HG02798 (cell line): ENCODE measurements around the gene ATXN1L.
"Not testable (repeated sequence)": the region's sequence is repeated elsewhere in the genome, so short reads cannot be mapped to it uniquely, and the experiment has no call there.

Experiments used
- ATAC-seq: cut with Tn5 transposase; IDR thresholded peaks from one replicate; pipeline ENCODE4 v1.9.1; 2021; ENCODE audit warnings: mild to moderate bottlenecking; ENCODE audit not compliant: unreplicated experiment, poor library complexity

The ATXN1L gene

DNA sequence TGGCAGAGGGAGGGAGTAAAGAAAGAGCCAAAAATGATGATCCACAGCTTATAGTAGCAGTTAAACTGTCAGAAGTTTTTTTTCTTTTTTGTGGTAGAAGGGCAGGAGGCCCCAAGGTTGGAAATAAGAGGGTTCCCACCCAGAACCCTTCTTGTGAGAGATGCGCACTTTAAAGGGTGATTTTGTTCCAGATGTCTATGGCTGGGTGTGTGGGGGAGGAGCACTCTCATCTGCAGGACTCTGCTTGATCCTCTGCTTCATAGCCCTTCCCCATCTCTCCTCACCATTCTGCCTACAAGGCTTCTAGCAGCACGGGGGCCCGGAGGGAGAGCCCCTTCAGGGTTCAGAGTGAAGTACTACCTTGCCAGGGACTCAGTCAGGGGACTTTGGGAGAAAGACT lies 6.4 kb downstream of the ATXN1L start:
- no peak for ATAC-seq

DNA sequence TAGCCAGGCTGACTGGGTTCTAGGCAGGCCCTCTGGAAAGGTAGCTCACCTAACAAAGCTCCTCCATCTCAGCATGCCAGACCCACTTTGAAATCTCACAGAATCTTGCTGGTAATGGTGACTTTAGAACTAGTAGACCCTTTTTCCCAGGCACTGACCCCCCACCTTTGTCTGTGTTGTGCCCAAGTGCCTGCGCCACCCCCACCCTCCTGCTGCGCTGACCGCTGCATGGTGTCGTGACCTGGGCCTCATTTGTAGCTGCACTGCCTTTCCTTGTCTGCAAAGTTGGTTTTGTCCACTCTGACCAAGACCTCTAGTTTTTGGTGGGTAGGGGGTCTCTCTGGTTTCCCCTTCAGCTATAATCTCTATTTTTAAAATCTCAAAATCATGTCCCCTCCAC lies 6.8 kb downstream of the ATXN1L start:
- no peak for ATAC-seq

DNA sequence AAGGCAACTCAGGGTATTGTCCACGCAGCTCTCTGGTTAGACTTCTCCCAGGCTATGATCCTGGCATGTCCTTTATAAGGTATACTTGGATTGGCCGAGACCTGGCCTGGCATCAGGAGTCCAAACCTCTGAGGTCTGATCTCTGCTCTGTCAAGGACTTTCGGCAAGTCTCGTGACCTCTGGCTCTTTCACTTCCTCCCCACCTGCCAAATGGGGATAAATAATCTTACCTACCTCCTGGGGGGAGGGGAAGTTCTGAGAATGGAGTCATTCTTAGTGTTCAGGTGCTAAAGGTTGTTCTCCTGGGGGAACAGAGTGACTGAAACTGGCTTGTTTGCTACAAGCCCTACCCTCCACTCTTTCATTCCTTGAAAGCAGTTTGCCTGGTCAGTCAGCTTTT lies 7.6 kb downstream of the ATXN1L start:
- ATAC-seq, result peak; percentile 67

DNA sequence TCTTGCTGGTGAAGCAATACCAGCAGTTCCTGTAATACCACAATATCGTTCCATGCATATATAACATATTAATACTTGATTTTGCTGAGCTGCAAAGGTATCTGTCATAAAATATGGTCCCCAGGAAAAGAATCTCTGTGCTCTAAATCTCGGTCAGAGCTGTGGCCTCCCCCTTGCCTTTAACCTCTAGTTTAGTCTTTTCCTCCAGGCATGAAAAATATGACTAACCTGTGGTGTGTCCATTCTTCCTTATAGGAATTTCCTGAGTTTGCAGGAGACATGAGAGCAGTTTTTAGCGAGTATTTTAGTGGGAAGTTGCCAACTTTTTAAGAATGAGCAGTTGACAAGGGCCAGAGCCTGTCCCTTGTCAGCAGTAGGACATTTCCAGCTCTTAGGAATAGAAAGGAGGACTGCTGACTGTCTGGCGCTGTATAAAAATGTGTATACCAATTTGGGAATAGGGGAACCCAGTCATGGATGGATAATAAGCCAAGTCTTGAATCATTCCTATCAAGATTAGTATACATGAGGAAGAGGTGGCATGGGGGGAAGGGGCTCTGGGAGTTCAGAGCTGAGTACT lies 8.7 kb downstream of the ATXN1L start:
- ATAC-seq, result no peak

DNA sequence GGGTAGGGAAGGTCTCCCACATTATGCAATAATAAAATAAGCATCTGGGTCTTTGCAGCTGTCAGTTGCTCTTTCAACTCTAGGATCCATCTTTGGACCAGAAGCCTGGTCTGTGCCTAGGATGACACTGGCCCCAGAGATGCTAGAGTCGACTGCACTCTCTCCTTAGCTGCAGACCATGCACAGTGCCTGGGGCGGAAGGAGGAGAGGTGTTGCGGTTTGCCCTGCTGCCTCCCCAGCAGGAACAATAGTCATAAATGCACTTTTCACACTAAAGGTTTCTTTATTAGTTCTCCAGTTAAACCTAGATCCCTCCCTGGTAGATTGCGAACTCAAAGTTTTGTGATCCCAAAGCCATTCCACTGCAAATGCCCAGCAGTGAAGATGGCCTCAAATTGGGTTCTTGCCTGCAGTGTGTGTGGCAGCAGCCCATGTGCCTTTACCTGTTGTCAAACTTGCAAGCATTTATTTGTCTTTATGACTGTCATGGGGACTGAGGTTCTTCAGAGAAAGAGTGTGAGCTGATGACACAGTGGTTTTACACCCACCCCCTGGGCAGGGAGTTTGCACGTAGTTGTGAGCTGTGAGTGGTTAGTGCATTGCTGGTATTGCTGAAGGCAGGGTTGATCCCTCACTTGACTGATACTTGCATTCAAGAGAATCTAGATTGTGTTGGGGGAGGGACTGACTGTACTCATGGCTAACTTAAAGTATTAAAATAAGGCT lies 10.3 kb downstream of the ATXN1L start:
- ATAC-seq, result no peak

DNA sequence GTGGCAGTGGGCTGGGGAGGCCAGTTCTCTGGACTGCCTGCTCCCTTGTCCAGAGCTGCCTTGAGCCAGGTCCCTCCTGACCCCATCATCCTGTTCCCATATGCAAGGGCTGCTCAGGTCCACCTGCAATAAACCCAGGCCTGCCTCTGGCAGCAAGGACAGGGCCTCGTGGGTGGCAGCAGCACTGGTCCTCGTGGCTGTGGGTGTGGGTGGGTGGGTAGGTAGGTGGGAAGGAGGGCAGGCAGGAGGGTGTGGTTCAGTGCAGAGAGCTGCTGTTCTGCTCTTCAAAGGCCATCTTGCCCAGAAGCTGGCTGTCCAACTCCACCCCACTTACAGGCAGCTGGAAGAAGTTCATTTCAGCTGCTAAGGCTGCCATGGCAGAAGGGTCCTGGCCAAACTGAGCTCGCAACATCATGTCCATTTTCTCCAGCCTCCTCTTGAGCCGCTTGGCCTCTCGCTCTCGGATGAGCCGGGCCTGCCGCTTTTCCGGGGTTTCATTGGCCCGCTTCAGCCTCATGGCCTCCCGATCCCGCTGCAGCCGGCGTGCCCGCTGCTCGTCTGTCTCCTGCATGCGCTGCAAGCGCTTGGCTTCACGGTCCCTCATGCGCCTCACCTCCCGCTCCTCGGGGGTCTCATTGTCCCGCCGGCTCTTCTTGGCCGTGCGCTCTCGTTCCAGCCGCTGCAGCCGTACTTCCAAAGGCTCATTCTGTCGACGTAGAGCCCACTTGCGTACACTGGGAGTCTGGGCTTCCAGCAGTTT lies 14.2 kb downstream of the ATXN1L start:
- no peak for ATAC-seq

DNA sequence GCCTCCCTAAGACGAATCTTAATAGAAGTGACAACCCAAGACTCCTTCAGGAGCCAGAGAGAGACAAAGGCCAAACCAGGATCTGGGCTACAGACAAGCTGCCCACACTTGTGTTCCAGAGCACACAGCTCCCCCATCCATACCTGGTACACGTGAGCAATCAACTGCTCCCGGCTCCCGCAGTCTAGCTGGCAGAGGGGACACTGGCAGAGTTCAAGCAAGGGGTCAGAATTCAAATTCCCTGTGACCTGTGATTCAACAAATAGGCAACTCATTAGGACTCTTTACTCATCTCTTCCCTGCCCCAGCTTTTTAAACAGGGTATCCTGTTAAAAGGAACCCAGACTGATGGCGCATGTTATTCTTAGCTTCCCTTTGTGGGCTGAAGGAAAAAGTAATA lies 18.2 kb downstream of the ATXN1L start:
- no peak for ATAC-seq

DNA sequence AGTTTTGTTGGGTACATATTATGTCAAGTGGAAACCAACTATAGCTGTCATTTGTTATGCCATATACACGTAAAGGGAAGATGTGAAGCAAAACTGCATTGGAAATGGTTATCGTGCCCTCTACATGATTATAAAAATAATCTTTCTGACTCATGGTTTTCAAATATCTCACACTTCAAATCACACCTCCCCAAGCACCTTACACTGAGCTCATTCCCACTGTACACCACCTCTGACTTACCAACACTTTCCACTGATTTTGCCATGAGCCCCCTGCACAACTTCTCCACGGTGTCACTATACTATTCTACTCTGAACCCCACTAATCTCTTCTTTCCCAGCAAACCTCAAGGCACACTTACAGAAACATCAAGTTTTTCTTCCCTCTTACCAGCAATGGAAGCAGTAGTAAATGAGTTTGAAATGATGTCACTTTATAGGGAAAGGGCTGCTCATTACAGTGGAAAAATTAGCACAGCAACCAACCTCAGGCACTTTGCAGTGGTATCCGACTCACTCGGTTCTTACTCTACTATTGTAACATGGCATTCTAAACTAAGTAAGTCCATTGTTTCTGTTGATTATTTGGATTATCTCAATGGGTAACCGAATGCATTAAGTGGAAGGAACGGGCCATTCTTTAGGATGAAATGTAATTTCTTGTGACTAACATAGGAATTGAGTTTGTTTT lies 19.5 kb downstream of the ATXN1L start:
- no peak for ATAC-seq

DNA sequence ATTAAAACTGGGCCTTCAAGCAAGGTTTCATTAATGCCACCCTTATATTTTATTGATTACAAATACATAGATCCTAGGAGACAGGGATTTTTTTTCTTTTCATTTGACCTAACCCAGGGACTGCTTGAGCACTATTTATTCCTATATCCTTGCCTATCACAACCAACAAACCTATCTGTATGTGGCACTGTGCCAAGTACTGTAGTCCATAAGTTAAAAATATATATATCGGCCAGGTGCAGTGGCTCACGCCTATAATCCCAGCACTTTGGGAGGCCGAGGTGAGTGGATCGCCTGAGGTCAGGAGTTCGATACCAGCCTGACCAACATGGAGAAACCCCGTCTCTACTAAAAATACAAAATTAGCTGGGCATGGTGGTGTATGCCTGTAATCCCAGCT lies 21.4 kb downstream of the ATXN1L start:
- ATAC-seq, result not testable (repeated sequence)

DNA sequence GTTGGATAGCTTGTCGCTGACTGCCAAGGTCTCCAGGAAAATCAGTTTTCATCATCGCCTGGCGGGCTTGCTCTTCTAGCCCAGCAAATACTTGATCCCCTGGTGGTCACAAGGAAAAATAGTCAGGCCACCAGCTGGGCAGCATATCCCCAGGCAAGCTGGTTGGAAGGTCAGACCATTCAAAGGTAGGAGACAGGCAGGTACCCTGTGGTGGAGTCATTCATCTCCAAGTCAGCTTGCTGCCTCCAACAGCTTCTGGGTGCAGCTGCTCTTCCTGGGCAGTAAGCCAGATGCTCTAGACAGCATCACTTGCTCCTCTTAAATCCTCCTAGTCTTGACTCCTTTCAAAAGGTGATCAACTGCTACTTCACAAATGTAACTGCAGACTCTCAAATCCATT lies 22.2 kb downstream of the ATXN1L start:
- no peak for ATAC-seq

DNA sequence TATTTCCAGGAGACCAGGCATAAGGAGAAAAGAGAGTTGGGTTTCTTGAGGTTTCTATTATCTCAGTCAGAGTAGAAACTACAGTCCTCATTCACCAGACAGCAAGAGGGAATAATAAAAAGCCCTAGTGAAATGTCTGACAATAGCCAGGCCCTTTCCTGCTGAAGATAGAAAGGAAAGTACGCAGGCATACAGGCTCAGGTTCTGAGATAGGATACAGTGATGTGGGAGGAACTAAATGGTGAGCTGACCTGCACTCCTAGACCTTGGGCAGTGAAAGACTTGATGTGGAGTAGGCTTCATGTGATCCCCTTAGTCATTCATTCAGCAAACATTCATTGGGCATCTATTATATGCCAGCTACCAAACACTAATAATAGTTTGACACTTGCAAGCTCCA lies 23.3 kb downstream of the ATXN1L start:
- no peak for ATAC-seq

DNA sequence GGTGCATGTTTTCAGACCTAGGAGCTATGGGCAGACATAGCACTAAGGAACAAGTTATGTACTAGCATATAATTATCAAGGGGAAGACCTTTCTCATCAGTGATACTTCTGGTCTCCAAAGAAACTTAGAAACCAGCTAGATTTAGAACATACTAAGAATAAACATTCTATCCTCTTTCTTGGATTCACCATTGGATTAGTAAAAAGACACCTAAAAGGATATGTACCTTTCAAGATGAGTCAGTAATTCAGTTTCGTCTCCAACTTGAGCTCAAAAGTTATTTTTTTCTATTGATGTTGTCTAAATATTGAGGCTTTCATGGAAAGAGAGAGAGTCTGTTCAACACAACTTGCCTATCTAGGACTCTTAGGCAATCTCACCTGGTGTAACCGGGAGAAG lies 25.0 kb downstream of the ATXN1L start:
- ATAC-seq, result no peak

DNA sequence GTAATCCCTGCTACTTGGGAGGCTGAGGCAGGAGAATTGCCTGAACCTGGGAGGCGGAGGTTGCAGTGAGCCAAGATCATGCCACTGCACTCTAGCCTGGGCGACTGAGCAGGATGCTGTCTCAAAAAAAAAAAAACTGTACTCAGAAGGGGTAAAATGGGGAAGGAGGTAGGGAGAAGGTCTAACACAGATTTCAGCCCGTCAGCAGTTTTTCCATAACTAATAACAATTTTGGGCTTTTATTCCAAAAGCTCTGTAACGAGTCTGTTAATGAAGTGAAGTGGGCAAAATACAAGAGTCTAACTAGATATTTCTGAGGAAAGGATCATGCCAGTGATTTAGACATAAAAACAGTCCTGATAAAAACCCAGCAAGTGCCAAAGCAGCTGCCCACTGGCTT lies 27.4 kb downstream of the ATXN1L start:
- ATAC-seq, result no peak

DNA sequence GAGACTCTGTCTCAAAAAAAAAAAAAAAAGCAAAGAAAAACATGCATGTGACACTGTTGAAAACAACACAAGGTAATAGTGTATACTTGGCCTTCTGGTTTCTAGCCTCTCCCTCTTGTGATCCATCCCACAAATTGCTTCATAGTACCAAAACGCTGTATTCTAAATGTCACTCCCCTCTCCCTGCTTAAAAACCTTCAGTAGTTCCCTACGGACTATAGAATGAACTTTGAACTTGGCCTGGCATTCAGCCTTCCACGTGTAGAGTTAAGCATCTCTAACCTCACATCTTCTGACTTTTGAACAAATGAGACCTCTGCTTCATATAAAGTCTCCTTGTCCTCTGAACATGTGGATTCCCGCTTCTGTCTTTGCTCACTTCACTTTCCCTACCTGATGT lies 33.1 kb downstream of the ATXN1L start:
- ATAC-seq, result no peak

DNA sequence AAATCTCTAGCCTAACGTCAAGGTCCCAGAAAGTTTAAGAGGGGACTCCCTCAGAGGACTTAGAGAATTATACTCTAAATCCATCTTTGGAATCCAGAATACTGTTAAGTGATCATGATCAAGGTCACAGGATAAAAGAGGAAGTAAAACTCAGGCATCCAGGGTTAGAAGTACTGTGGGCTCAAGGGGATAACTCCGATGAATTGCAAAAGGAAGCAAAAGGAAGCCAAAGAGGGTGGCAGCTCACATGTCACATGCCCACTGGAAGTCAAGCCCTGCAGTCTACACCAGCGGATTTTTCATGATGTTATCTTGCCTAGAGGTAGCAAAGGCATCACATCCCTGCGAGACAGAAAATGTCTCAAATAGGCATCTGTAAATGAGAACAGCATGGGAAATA lies 34.4 kb downstream of the ATXN1L start:
- no peak for ATAC-seq

DNA sequence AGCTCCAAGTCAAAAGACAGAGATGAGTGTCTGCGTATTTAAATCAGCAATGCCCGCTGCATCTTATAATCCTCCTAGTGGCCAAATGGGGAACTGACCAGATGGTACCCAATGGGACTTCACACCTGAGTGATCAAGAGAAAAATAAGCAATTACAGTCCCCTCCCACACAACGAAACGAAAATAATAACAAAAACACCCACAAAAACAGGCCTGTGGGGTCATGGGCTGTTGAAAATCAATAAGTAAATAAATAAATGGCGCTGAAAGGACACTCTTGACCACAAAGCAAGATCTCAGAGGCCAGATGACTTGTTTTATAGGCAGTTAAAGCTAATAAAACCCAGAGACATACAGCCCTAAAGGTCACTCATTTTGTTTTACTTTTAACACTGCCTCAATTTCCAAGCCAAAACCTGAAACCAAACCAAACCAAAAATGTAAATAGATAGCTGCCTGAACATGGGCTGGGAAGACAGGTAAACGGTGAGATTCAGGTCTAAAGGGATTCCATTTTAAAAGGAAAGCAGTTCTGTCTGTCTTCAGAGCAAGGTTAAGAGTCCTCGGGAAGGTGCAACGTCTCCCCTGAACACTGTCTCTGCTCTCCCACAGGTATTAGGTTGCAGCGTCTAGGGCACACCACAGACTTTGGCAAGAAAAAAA lies 36.9 kb downstream of the ATXN1L start:
- no peak for ATAC-seq

DNA sequence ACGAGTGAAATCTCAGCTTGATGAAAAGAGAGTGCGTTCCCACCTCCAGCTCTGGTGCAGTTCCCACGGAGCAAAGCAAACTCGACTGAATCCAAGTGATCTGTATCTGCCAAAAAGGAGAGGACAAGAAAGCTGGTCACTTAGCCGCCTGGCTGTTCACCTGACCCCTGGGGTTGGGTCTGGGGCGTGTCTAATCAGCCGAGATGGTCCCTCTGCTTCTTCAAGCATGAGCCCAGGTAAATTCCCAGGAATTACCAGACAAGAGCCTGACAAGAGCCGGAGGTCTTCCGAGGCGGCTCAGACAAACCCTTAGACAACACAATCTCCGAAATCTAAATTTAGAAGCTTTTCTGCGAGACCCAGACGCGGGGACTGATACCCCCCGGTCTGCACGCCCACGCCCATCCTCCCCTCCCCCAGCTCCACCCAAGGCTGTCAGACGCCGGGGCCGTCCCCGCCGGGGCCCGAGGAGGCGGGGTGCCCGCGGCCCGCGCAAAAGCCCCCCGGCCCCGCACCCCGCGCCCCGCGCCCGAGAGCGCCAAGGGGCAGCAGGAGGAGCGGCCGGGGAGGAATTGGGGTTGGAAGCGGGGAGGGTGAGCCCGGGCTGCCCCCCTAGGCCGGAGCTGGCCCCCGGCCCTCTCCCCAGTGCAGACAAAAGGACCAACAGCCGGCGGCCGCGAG lies 37.5 kb downstream of the ATXN1L start:
- ATAC-seq, result peak; percentile 58

DNA sequence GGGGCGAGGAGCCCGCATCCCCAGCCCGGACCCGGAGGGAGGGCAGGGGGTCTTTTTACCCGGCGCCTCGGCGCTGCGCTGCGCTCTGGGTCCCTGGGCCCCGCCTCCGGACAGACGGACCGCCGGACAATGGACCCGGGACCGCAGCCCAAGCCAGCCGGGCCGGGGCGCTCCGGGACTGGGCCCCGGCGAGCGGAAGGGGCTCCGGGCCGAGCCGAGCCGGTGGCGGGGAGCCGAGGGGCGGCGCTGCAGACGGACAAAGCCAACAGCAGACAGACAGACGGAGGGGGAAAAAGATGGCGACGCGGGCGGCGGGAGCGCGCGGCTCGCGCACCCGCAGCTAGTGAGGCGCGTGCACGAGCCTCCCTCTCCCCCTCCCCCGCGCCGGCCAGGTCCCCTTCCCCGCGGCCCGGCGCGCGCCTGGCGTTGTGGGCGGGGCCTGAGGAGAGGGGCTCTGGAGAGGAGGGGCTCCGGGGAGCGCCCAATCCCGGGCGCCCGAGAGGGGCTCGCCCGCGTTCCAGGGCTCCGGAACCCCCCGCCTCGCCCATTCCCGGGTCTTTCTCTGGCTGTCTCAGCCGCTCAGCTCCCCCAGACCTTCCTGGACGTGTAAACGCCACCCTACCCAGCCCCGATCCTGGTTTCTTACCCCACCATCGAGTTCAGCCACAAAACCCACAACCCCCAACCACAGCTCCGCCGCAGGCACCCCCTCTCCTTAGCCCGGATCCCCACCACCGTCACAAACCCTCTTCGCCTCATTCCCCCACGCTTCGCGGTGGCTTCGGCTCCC lies 38.3 kb downstream of the ATXN1L start, which contains the start of gene ZNF821:
Gene ZNF821 (minus strand): TSS at position 334 of the 790 bp plus-strand sequence. CDS start 4,236 bp downstream, outside the sequence.
- ATAC-seq, result peak; percentile 74

DNA sequence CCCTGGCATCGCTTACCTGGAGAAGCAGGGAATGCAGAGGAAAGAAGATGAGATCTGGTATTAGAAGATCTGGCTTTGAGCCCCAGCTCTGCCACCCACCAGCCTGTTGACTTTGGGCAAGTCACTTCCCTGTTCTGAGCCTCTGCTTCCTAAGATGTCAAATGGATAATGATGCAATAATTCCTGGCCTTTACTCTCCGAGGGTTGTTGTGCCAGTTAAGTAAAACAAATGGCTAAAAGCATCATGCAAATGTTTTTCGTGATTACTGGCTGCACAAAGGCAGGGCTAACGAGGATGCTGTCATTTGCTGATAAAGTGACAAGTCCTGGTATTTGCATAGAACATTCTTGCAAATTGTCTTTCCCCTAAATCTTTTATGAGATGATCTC lies 39.5 kb downstream of the ATXN1L start:
- no peak for ATAC-seq
